Liver (tissue), 3 donors: ENCODE measurements around the gene RNF145.

Experiments used
- EGR1 ChIP-seq, 2 donors: IDR thresholded peaks; 2 replicates each; pipeline ENCODE4 v1.6.1; 2016 to 2018; ENCODE audit warnings: antibody characterized with exemption in 2 of 2, low read depth in 2 of 2
- GABPA ChIP-seq, 2 donors: IDR thresholded peaks in 1 of 2; conservative IDR thresholded peaks in 1 of 2; 2 replicates each; pipeline ENCODE4 v1.6.1; 2016; ENCODE audit warnings: antibody characterized with exemption in 2 of 2, mild to moderate bottlenecking in 1 of 2, moderate library complexity in 1 of 2
- HNF4A ChIP-seq, 2 donors: conservative IDR thresholded peaks; 2 replicates each; pipeline ENCODE4 v1.6.1; 2016; ENCODE audit warnings: antibody characterized with exemption in 2 of 2, mild to moderate bottlenecking in 2 of 2
- TF ChIP-seq, protein P1 (sequence below): fragments of 150-350 bp; IDR thresholded peaks from 2 replicates; pipeline ENCODE4 v1.5.1; 2017; ENCODE audit warnings: improper control_type of control experiment, low read depth, low read length; ENCODE audit not compliant: missing input control
- donor health status: healthy.
- donor health status: healthy.

DNA sequence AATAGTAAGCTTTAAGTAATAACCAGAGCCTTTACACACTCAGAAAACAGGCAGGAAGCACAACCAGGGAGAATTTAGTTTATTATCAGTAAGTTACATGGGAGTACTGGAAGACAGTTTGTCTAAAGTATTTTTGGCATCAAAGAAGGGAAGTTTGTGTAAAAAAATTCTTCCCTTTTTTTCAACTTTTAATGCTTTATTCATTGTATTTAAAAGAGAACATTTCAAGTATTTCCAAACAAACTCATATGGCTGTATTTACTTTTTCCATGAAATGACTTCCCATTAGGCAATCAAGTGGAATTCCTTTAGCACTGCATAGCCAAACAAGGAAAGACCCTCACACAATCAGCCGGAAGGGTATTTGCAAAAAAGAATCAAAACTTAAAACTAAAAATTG is 26.7 kb downstream of the RNF145 start:
- TF ChIP-seq, protein P1, sequence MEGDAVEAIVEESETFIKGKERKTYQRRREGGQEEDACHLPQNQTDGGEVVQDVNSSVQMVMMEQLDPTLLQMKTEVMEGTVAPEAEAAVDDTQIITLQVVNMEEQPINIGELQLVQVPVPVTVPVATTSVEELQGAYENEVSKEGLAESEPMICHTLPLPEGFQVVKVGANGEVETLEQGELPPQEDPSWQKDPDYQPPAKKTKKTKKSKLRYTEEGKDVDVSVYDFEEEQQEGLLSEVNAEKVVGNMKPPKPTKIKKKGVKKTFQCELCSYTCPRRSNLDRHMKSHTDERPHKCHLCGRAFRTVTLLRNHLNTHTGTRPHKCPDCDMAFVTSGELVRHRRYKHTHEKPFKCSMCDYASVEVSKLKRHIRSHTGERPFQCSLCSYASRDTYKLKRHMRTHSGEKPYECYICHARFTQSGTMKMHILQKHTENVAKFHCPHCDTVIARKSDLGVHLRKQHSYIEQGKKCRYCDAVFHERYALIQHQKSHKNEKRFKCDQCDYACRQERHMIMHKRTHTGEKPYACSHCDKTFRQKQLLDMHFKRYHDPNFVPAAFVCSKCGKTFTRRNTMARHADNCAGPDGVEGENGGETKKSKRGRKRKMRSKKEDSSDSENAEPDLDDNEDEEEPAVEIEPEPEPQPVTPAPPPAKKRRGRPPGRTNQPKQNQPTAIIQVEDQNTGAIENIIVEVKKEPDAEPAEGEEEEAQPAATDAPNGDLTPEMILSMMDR, result no peak
- TF ChIP-seq GABPA (IDR thresholded peaks at IDR 0.05 in 1 of 2, conservative IDR thresholded peaks at IDR 0.05 in 1 of 2), result no peak
- no peak for TF ChIP-seq HNF4A (conservative IDR thresholded peaks at IDR 0.05)
- TF ChIP-seq EGR1 (IDR thresholded peaks at IDR 0.05; ENCODE audit: low read depth in 2 of 2), result no peak
